Ovary (tissue), 9 donors: ENCODE measurements around the gene ZNF292. TPM values are rescaled to one million over a fixed set of nuclear protein-coding genes. Genes with fewer than 3 reads are reported as not detected.
"Not testable (repeated sequence)": the region's sequence is repeated elsewhere in the genome, so short reads cannot be mapped to it uniquely, and the experiment has no call there.

ENCODE experiments used
- DNase-seq, 5 donors: peaks; one replicate each; pipeline ENCODE4 v3.0.0-alpha.2; 2019 to 2020
- H3K27ac ChIP-seq, 2 donors: fragments of 200-600 bp; one replicate each; pipeline versions ENCODE4 v1.5.1 to v1.8.0; 2019 to 2022
- H3K27me3 ChIP-seq: fragments of 200-600 bp; one replicate; pipeline ENCODE4 v1.8.0; 2022
- H3K36me3 ChIP-seq: fragments of 200-600 bp; sonication (generic); one replicate; pipeline ENCODE4 v1.5.1; 2019
- H3K4me1 ChIP-seq: one replicate; pipeline ENCODE4 v1.8.1; 2013; ENCODE audit warnings: mild to moderate bottlenecking, moderate library complexity; ENCODE audit not compliant: insufficient read depth
- H3K4me3 ChIP-seq: fragments of 200-600 bp; sonication (generic); one replicate; pipeline ENCODE4 v1.5.1; 2017
- H3K9me3 ChIP-seq, 2 donors: fragments of 200-600 bp in 1 of 2; sonication (generic) in 1 of 2; one replicate each; pipeline versions ENCODE4 v1.5.1 to v1.8.1; 2013 to 2019; ENCODE audit warnings: mild to moderate bottlenecking in 1 of 2, moderate library complexity in 1 of 2
- CTCF ChIP-seq, 3 donors: fragments of 450-650 bp in 2 of 3; fragments of 200-600 bp in 1 of 3; IDR thresholded peaks; one replicate each; pipeline versions ENCODE4 v1.5.1 to v1.8.0; 2016 to 2022; ENCODE audit warnings: antibody characterized with exemption in 3 of 3, mild to moderate bottlenecking in 1 of 3
- EP300 ChIP-seq: sonication (generic); formaldehyde crosslinking; IDR thresholded peaks from one replicate; pipeline ENCODE4 v1.6.1; 2017; ENCODE audit warnings: antibody characterized with exemption
- POLR2A ChIP-seq: fragments of 450-650 bp; IDR thresholded peaks from one replicate; pipeline ENCODE4 v1.6.1; 2017; ENCODE audit warnings: antibody characterized with exemption, mild to moderate bottlenecking, moderate library complexity
- WGBS, 3 donors: extraction: QIAGEN DNeasy Blood & Tissue Kit in 1 of 3; methylation state at CpG; one replicate each; pipeline versions ENCODE4 v1.1.5 to v1.1.7; 2013 to 2017; 5-methylcytosine and 5-hydroxymethylcytosine counted together
- intact Hi-C, 4 donors: fragments of 100-400 bp; cut with DNase I; formaldehyde crosslinking; loops; one replicate each; pipeline versions ENCODE4 v1.11.0 to v1.15.1; 2022 to 2023
- polyA plus RNA-seq, 2 donors: library from polyadenylated mRNA; stranded (reverse); fragments of 200-250 nt in 1 of 2; fragments of 350-450 nt in 1 of 2; fragmentation: Illumina TruSeq in 1 of 2; extraction: RNeasy Lipid Tissue Mini Kit (QIAGEN cat#74804) in 1 of 2; gene quantifications; one replicate each; pipeline ENCODE4 v1.2.3, GENCODE V29; 2013 to 2014
- total RNA-seq, 7 donors: library from RNA; depleted of rRNA in 2 of 7; stranded (reverse); fragments of >200 nt in 2 of 7; fragmentation: NEBNext Ultra II Directional in 3 of 7; extraction: Animal tissue kit (Norgen Biotek cat#: 25700) in 3 of 7; gene quantifications; one replicate each; pipeline versions ENCODE4 v1.1.0 to v1.2.4, GENCODE V29; 2016 to 2023
- donor health status: DM: no; HTN: no; CAD: no; lungs with moderate emphysema.
- donor health status: DM: no; HTN: no; CAD: no.
- donor health status: Bipolar disorder and iron deficiency.
- donor health status: DM: yes; HTN: yes; CAD: no.
- donor health status: DM: no; HTN: no; CAD: no.
- donor health status: DM: yes; HTN: yes; CAD: no.

Gene ZNF292
- total and polyA plus RNA-seq, 9 donors: 8.5 to 158 (median 76.9) TPM

GRCh38 chr6:87237804-87238203 lies 82.4 kb downstream of the ZNF292 start:
- Histone ChIP-seq H3K9me3 (no peaks in the 10 kb centered on the region), H3K27me3 (no peaks in the 10 kb centered on the region), H3K4me3 (no peak overlapping the region), H3K27ac (no peak overlapping the region), H3K36me3 (no peaks in the 10 kb centered on the region), H3K4me1 (peaks cover 1% of the 10 kb centered on the region)
- no peak for DNase-seq
- TF ChIP-seq POLR2A (no peak), CTCF (IDR thresholded peaks at IDR 0.05) (no peak), EP300 (no peak)
- intact Hi-C loops: no loop called here

GRCh38 chr6:87239098-87239635 lies 83.8 kb downstream of the ZNF292 start:
- intact Hi-C loops, H3K36me3 ChIP-seq: not testable (repeated sequence)
- 93 to 94% (median 94%) methylated on average over 32 to 37 of the region's 39 CpGs for WGBS, 3 donors

GRCh38 chr6:87241304-87241703 lies 85.9 kb downstream of the ZNF292 start:
- Histone ChIP-seq H3K4me3 (no peak overlapping the region), H3K4me1 (no peaks in the 10 kb centered on the region), H3K27me3 (no peaks in the 10 kb centered on the region), H3K36me3 (no peaks in the 10 kb centered on the region), H3K27ac (no peak overlapping the region), H3K9me3 (no peaks in the 10 kb centered on the region)
- TF ChIP-seq POLR2A: no peak
- no peak for TF ChIP-seq EP300
- TF ChIP-seq CTCF (IDR thresholded peaks at IDR 0.05): no peak
- DNase-seq: no peak
- WGBS, 3 donors: 95 to 96% (median 96%) methylated on average over 5 of the region's 5 CpGs
- intact Hi-C loops: no loop called here

More at GRCh38 chr6:87239098-87239635, 83.8 kb downstream of the ZNF292 start:
- not testable (repeated sequence) for H3K27ac ChIP-seq, DNase-seq, H3K9me3 ChIP-seq, H3K27me3 ChIP-seq, H3K4me1 ChIP-seq, H3K4me3 ChIP-seq

- Histone ChIP-seq H3K27ac (no peak overlapping the region), H3K36me3 (no peaks in the 10 kb centered on the region), H3K4me3 (no peak overlapping the region), H3K27me3 (no peaks in the 10 kb centered on the region), H3K4me1 (no peaks in the 10 kb centered on the region), H3K9me3 (no peaks in the 10 kb centered on the region)
- DNase-seq: no peak
- WGBS, 3 donors: 88 to 92% (median 90%) methylated on average over 4 of the region's 4 CpGs
- intact Hi-C loops: no loop called here
- TF ChIP-seq CTCF (IDR thresholded peaks at IDR 0.05): no peak
- no peak for TF ChIP-seq POLR2A
- TF ChIP-seq EP300: no peak
Observed at GRCh38 chr6:87242311-87242710, 86.9 kb downstream of the ZNF292 start.

GRCh38 chr6:87243812-87244211 lies 88.4 kb downstream of the ZNF292 start:
- no peak for TF ChIP-seq EP300
- no peak for TF ChIP-seq POLR2A
- no peak for TF ChIP-seq CTCF (IDR thresholded peaks at IDR 0.05)
- Histone ChIP-seq H3K4me3 (no peak overlapping the region), H3K27me3 (no peaks in the 10 kb centered on the region), H3K36me3 (no peaks in the 10 kb centered on the region), H3K4me1 (no peaks in the 10 kb centered on the region), H3K27ac (no peak overlapping the region), H3K9me3 (no peaks in the 10 kb centered on the region)
- intact Hi-C loops: no loop called here
- no peak for DNase-seq
